ENCODE results near the gene MPI. TPM values are rescaled to one million over a fixed set of nuclear protein-coding genes. Genes with fewer than 3 reads are reported as not detected.

Gene MPI
- total and polyA plus RNA-seq, 2 of the 8 experiments (the other 6 are each of a cell fraction or from before 2014, with no cell fraction given), result 31.0 to 74.8 TPM

GRCh38 chr15:74889883-74890664 is at the start of gene MPI (continued):
- no peak for TF ChIP-seq EGR1 (IDR thresholded peaks at IDR 0.05; ENCODE audit: borderline replicate concordance, low read depth, low read length)
- TF ChIP-seq CBX8 (IDR thresholded peaks at IDR 0.05; ENCODE audit: borderline replicate concordance, low read depth, low read length), result no peak
- peak; percentile 96 for TF ChIP-seq ASH2L (IDR thresholded peaks at IDR 0.05; ENCODE audit: low read length)
- TF ChIP-seq TEAD4 (IDR thresholded peaks at IDR 0.05; ENCODE audit: low read depth, low read length), result no peak
- TF ChIP-seq JUN (IDR thresholded peaks at IDR 0.05; ENCODE audit: low read depth, low read length), result no peak
- peak; percentile 61; the same call in 1 of the 2 replicates for TF ChIP-seq RBBP5 (IDR thresholded peaks at IDR 0.05; ENCODE audit: borderline replicate concordance, low read depth, low read length)
- TF ChIP-seq RXRA (IDR thresholded peaks at IDR 0.05; ENCODE audit: insufficient read depth, low read depth, low read length), result no peak
- TF ChIP-seq, protein P1, sequence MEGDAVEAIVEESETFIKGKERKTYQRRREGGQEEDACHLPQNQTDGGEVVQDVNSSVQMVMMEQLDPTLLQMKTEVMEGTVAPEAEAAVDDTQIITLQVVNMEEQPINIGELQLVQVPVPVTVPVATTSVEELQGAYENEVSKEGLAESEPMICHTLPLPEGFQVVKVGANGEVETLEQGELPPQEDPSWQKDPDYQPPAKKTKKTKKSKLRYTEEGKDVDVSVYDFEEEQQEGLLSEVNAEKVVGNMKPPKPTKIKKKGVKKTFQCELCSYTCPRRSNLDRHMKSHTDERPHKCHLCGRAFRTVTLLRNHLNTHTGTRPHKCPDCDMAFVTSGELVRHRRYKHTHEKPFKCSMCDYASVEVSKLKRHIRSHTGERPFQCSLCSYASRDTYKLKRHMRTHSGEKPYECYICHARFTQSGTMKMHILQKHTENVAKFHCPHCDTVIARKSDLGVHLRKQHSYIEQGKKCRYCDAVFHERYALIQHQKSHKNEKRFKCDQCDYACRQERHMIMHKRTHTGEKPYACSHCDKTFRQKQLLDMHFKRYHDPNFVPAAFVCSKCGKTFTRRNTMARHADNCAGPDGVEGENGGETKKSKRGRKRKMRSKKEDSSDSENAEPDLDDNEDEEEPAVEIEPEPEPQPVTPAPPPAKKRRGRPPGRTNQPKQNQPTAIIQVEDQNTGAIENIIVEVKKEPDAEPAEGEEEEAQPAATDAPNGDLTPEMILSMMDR (IDR thresholded peaks at IDR 0.05; ENCODE audit: control extremely low read depth in 1 of 3, insufficient read depth in 1 of 3, low read depth in 1 of 3, low read length in 3 of 3), result no peak
- TF ChIP-seq SP1 (IDR thresholded peaks at IDR 0.05; ENCODE audit: low read depth, low read length), result no peak
- peak; percentile 82 for TF ChIP-seq TBP (IDR thresholded peaks at IDR 0.05; ENCODE audit: low read depth, low read length)
- peak; percentile 87 for TF ChIP-seq SIX5 (IDR thresholded peaks at IDR 0.05; ENCODE audit: low read depth, low read length)
- TF ChIP-seq SUZ12 (IDR thresholded peaks at IDR 0.05; ENCODE audit: low read length), result no peak
- TF ChIP-seq SIRT6 (IDR thresholded peaks at IDR 0.05; ENCODE audit: low read length), result no peak
- peak; percentile 95 for TF ChIP-seq TAF1 (IDR thresholded peaks at IDR 0.05; ENCODE audit: low read depth, low read length)
